ENCODE measurements around the gene TOMT. TPM values are rescaled to one million over a fixed set of nuclear protein-coding genes. Genes with fewer than 3 reads are reported as not detected.

TOMT gene
- total RNA-seq, 1 experiment from 2014 or later = not detected

- Mint-ChIP-seq H3K27me3 (ENCODE audit: low read depth) (no peaks in the 10 kb centered on the region), H3K4me3 (no peak overlapping the region), H3K9me3 (no peaks in the 10 kb centered on the region), H3K36me3 (peaks cover 7% of the 10 kb centered on the region; the same call in 1 of the 2 replicates), H3K4me1 (peaks cover 36% of the 10 kb centered on the region), H3K27ac (peak overlapping the region; percentile 60)
- no peak for DNase-seq (ENCODE audit: low spot score)
- TF ChIP-seq ZNF416 (CRISPR knock-in tag; IDR thresholded peaks at IDR 0.05) = no peak
- TF ChIP-seq ZNF219 (CRISPR knock-in tag; IDR thresholded peaks at IDR 0.05; ENCODE audit: borderline replicate concordance) = no peak
- TF ChIP-seq MAX (CRISPR knock-in tag; IDR thresholded peaks at IDR 0.05) = no peak
- ChIA-PET CTCF (interaction anchor here (1.0 to 4.5 kb wide), 9 partner anchors 9 to 60 kb away, joined by 3 to 26 read pairs (median 6); no protein-coding TSS in a partner anchor), POLR2A (no interaction called here)
- ATAC-seq = no peak
Observed at GRCh38 chr11:72075756-72076155, 30.0 kb upstream of the TOMT start.

GRCh38 chr11:72078477-72078876 lies 27.2 kb upstream of the TOMT start:
- Mint-ChIP-seq H3K36me3 (peaks cover 4% of the 10 kb centered on the region; the same call in 1 of the 2 replicates), H3K9me3 (no peaks in the 10 kb centered on the region), H3K27me3 (ENCODE audit: low read depth) (no peaks in the 10 kb centered on the region), H3K4me3 (peak overlapping the region; percentile 84), H3K27ac (peak overlapping the region; percentile 61), H3K4me1 (peaks cover 22% of the 10 kb centered on the region)
- TF ChIP-seq MLX (CRISPR knock-in tag; IDR thresholded peaks at IDR 0.05) (no peak), PRRX2 (CRISPR knock-in tag; IDR thresholded peaks at IDR 0.05) (no peak), ZNF219 (CRISPR knock-in tag; IDR thresholded peaks at IDR 0.05; ENCODE audit: borderline replicate concordance) (no peak), PREB (CRISPR knock-in tag; IDR thresholded peaks at IDR 0.05; ENCODE audit: borderline replicate concordance) (no peak), ZNF281 (CRISPR knock-in tag; IDR thresholded peaks at IDR 0.05) (no peak), GTF2I (CRISPR knock-in tag; conservative IDR thresholded peaks at IDR 0.05) (no peak)
- POLR2A ChIA-PET = interaction anchor here (0.8 kb wide), 1 partner anchor 15 kb away, joined by 5 read pairs; no protein-coding TSS in a partner anchor
- CTCF ChIA-PET = interaction anchor here (1.3 to 4.5 kb wide), 2 partner anchors 13 to 54 kb away, joined by 7 to 26 read pairs; no protein-coding TSS in a partner anchor
- ATAC-seq (no peak), DNase-seq (ENCODE audit: low spot score) (no peak)

- H3K9me3 Mint-ChIP-seq = no peaks in the 10 kb centered on the region
- ATAC-seq = no peak
- H3K27me3 Mint-ChIP-seq (ENCODE audit: low read depth) = no peaks in the 10 kb centered on the region
- H3K36me3 Mint-ChIP-seq = peaks cover 4% of the 10 kb centered on the region; the same call in 1 of the 2 replicates
- peak overlapping the region; percentile 93 for H3K27ac Mint-ChIP-seq
- H3K4me1 Mint-ChIP-seq = peaks cover 21% of the 10 kb centered on the region
- peak overlapping the region; percentile 84 for H3K4me3 Mint-ChIP-seq
- ChIA-PET CTCF (interaction anchor here (0.8 to 1.0 kb wide), 2 partner anchors 11 to 55 kb away, joined by 4 to 8 read pairs; no protein-coding TSS in a partner anchor), POLR2A (no interaction called here)
- DNase-seq (ENCODE audit: low spot score) = no peak
- TF ChIP-seq ZNF263 (CRISPR knock-in tag; IDR thresholded peaks at IDR 0.05; ENCODE audit: low read depth) = no peak
- TF ChIP-seq GABPB1 (CRISPR knock-in tag; IDR thresholded peaks at IDR 0.05) = no peak
- no peak for TF ChIP-seq MXD4 (CRISPR knock-in tag; IDR thresholded peaks at IDR 0.05; ENCODE audit: borderline replicate concordance)
- no peak for TF ChIP-seq ZNF232 (CRISPR knock-in tag; IDR thresholded peaks at IDR 0.05)
Observed at GRCh38 chr11:72079819-72080325, 25.9 kb upstream of the TOMT start.
